IPS-NIHi11 (cell line): ENCODE measurements around the gene GPATCH1.
"Not testable (repeated sequence)": the region's sequence is repeated elsewhere in the genome, so short reads cannot be mapped to it uniquely, and the experiment has no call there.

Experiments
- DNase-seq: peaks from one replicate; pipeline ENCODE4 v3.0.0; 2012; ENCODE audit warnings: mixed read lengths, low spot score

The GPATCH1 gene

GRCh38 chr19:33080761-33081681 lies at the start of gene GPATCH1:
Gene GPATCH1, plus strand, starts transcription at chr19:33081181. Its CDS starts 13 bp downstream, at chr19:33081194.
- peak; percentile 96 for DNase-seq

DNA sequence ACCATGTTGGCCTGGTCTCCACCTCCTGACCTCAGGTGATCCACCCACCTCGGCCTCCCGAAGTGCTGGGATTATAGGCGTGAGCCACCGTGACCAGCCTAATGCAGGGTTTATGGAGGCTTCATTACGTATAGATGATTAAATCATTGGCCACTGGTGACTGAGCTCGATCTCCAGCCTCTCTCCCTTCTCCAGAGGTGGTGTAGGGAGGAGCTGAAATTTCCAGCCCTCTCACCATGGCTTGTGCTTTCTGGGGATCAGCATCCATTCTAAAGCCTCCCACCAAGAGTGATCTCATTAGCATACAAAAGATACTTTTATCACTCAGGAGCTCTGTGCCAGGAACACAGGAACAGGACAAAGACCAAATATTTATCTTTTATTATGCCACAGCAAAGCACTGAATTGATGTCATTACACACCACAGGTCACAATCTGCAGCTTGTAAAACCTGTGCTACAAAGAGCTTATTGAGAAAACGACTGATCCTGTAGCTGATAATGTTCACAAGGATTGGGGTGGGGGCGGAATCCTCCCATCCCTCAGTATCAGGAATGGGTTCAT lies 48.7 kb upstream of the GPATCH1 start:
- peak; percentile 43 for DNase-seq

DNA sequence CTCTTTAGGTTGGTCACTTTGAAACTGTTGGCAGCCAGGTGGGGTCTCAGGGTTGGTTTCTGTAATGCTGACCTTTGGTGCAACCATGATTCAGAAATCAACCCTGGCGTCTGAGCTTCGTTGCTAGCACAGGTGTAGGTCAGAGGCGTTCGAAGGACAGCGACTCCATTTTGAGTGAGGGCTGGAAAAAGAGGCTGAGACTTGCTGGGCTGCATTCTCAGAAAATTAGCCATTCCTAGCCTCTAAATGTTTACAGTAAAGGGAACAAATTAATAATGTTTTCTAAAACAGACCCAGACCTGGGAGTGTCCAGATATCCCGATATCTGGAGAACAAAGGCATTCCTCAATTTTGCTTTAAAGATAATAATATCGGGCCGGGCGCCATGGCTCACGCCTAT lies 45.5 kb upstream of the GPATCH1 start:
- DNase-seq = no peak

DNA sequence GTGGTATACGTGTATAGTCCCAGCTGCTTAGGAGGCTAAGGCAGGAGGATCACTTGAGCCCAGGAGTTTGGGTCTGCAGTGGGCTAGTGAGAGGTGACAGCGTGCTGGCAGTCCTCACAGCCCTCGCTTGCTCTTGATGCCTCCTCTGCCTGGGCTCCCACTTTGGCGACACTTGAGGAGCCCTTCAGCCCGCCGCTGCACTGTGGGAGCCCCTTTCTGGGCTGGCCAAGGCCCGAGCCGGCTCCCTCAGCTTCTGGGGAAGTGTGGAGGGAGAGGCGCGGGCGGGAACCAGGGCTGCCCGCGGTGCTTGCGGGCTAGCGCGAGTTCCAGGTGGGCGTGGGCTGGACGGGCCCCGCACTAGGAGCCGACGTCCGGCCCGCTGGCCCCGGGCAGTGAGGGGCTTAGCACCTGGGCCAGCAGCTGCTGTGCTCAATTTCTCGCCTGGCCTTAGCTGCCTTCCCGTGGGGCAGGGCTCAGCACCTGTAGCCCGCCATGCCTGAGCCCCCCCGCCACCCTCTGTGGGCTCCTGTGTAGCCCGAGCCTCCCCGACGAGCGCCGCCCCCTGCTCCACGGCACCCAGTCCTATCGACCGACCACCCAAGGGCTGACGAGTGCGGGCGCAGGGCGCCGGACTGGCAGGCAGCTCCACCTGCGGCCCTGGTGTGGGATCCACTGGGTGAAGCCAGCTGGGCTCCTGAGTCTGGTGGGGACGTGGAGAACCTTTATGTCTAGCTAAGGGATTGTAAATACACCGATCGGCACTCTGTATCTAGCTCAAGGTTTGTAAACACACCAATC lies 44.4 kb upstream of the GPATCH1 start:
- not testable (repeated sequence) for DNase-seq

DNA sequence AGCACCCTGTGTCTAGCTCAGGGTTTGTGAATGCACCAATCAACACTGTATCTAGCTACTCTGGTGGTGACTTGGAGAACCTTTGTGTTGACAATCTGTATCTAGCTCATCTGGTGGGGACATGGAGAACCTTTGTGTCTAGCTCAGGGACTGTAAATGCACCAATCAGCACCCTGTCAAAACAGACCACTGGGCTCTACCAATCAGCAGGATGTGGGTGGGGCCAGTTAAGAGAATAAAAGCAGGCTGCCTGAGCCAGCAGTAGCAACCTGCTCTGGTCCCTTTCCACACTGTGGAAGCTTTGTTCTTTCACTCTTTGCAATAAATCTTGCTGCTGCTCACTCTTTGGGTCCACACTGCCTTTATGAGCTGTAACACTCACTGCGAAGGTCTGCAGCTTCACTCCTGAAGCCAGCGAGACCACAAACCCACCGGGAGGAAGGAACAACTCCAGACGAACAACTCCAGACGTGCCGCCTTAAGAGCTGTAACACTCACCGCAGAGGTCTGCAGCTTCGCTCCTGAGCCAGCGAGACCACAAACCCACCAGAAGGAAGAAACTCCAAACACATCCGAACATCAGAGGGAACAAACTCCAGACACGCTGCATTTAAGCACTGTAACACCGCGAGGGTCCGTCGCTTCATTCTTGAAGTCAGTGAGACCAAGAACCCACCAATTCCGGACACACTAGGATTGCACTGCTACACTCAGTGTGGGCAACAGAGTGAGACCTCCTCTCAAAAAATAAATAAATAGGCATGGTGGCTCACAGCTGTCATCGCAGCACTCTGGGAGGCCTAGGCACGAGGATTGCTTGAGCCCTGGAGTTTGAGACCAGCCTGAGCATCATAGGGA lies 43.6 kb upstream of the GPATCH1 start:
- not testable (repeated sequence) for DNase-seq

GRCh38 chr19:33039108-33039599 lies 41.8 kb upstream of the GPATCH1 start:
- DNase-seq = no peak

DNA sequence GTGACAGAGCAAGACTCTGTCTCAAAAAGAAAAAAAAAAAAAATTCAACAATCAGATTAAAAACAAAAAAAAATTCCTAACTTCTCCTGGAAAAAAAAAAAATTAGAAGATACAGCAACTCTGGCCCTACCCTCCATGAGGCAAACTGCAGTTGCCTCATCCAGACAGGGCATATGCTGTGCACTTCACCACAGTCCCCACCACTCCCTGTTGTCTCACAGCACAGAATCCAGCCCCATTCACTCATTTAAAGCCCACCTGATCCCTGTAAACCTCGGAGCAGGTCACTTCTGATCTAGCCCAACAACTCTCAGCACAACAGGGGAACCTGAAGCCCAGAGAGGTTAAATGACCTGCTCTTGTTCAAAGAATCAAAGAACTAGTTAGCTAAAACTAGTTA lies 41.2 kb upstream of the GPATCH1 start:
- DNase-seq = no peak

- DNase-seq = no peak
These were observed 39.8 kb upstream of the GPATCH1 start for GRCh38 chr19:33040994-33041827.

DNA sequence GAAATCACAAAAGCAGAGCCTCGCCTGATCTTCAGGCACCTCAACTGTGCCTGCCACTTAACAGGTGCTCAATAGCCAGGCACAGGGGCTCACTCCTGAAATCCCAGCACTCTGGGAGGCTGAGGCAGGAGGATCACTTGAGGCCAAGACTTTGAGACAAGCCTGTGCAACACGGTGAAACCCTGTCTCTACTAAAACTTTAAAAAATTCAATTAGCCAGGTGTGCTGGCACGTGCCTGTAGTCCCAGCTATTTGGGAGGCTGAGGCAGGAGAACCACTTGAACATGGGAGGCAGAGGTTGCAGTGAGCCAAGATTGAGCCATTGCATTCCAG lies 39.2 kb upstream of the GPATCH1 start:
- DNase-seq = not testable (repeated sequence)

DNA sequence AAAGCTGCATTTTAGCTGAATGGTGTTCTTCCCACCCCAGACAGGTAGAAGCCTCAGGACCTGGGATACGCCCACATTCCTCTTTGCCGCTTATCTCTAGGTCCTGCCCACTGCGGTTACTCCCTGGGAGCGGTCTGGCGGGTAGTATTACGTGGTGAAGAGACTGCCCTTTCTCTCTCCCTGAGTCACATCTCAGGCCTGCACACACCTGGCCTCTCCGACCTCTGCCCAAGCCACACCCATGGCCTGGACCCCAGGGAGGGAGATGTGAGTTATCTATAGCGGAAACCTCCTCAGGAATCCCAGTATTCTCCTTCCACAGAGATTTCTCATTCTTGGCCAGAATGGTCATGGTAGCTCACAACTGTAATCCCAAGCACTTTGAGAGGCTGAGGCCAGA lies 33.6 kb upstream of the GPATCH1 start:
- peak; percentile 55 for DNase-seq

GRCh38 chr19:33048806-33049676 lies 31.9 kb upstream of the GPATCH1 start:
- DNase-seq = no peak

- no peak for DNase-seq
These were observed 30.9 kb upstream of the GPATCH1 start for GRCh38 chr19:33050110-33050509.

DNA sequence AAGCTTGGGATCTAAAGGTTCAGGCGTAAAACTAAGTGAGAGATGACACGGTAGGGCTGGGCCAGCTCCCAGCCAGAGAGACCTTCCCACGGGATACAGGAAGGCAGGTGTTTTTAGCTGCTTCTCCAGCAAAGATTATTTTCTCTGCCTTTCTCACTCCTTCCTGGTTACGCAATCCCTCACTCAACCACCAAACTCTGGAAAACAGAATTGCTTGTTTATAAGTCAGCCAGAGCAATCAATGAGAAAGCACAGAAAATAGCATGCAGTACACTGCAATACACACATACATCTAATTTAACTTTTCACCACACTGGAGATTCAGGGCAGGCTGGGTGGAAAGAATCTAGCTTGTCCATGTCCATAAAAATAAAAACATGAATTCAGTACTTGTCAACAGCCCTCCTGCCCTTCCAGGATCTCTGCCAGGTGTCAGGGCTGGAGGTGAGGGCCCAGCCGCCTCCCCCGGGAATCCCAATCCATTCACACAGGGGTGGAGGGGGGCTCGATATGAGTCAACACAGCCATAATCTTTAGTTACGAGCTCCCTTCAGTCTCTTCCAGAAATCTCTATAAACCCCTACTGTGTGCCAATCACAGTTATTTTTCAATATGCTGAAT lies 28.5 kb upstream of the GPATCH1 start:
- no peak for DNase-seq

DNA sequence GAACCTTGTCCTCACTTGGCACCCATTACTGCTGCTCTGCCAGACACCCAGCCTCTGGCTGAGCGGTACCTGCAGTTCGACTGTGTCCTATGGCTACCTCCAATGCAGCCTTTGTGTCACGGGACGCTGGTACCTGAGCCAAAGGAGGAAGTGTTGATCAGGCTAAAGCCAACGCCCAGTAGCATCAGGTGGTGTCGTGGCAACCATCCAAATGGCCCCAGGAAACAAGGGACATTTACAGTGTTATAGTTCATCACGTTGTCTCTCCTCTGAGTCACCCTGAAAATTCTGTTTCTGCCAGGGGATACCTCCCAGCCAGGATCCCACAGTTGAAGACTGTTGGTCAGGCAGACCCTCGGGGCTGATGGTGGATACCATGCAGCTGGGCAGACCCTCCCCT lies 26.4 kb upstream of the GPATCH1 start:
- DNase-seq = no peak

- no peak for DNase-seq
These were observed 25.3 kb upstream of the GPATCH1 start for GRCh38 chr19:33055718-33056117.

DNA sequence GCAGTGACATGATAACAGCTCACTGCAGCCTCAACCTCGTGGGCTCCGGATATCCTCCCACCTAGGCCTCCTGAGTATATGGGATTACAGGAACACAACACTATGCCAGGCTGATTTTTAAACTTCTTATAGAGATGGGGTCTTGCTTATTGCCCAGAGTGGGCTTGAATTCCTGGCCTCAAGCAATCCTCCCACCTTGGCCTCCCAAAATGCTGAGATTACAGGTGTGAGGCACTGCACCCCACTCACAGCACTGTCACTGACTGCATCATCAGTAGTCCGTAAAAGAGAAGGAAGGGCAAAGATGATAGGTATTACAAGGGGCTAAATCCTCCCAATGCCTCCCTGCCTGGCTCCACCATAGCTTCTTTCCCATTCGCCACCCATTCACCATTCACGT lies 20.4 kb upstream of the GPATCH1 start:
- DNase-seq = no peak

- DNase-seq = no peak
These were observed 18.1 kb upstream of the GPATCH1 start for GRCh38 chr19:33062902-33063301.

- no peak for DNase-seq
These were observed 17.6 kb upstream of the GPATCH1 start for GRCh38 chr19:33063356-33063752.

DNA sequence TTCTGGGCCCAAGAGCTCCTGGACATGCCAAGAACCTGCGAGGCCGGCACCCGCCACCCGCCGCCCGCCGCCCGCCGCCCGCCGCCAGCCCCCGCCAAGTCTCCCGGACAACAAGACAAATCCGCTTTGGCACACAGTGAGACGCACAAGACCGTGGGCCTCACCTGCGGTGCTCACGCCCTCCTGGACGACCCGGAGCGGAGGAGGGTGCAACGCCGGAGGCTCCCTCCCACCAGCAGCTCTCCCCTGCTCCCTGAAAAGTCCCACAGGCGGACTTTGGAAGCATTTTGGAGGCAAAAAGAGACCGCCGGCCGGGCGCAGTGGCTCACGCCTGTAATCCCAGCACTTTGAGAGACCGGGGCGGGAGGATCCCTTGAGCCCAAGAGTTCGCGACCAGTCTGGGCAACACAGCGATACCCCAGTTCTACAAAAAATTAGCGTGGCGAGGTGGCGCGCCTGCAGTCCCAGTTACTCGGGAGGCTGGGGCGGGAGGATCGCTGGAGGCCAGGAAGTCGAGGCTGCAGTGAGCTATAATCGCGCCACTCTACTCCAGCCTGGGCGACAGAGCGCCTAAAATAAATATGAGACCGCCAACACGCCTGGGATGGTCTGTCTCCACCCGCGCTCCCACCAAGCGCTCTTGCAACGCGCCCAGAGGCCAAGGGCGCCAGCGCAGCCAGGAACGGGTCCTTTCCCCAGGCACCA lies 17.1 kb upstream of the GPATCH1 start:
- no peak for DNase-seq
